Esophagus squamous epithelium (tissue), 4 donors: ENCODE measurements around the gene FLNB.

ENCODE experiments used
- CTCF ChIP-seq, 6 experiments: fragments of 450-650 bp in 4 of 6; fragments of 200-600 bp in 2 of 6; sonication (generic) in 2 of 6; IDR thresholded peaks; one replicate each; pipeline ENCODE4 v1.5.1; 2016 to 2019; ENCODE audit warnings: antibody characterized with exemption in 6 of 6, mild to moderate bottlenecking in 4 of 6, moderate library complexity in 4 of 6
- POLR2A ChIP-seq, 4 donors: fragments of 450-650 bp; IDR thresholded peaks; one replicate each; pipeline ENCODE4 v1.6.1; 2017; ENCODE audit warnings: antibody characterized with exemption in 4 of 4, mild to moderate bottlenecking in 4 of 4, moderate library complexity in 3 of 4

- TF ChIP-seq CTCF (IDR thresholded peaks at IDR 0.05), result no peak
- no peak for TF ChIP-seq POLR2A (IDR thresholded peaks at IDR 0.05)
Measured at GRCh38 chr3:58003093-58003492, 5.1 kb upstream of the FLNB start.
